Parathyroid adenoma (tissue), 2 donors: Measurements from ENCODE around the gene HBEGF.

Source experiments
- H2AFZ ChIP-seq: fragments of 300-600 bp; sonication (generic); one replicate; pipeline ENCODE4 v1.7.0; 2017; ENCODE audit warnings: antibody characterized with exemption, mild to moderate bottlenecking
- H3K27ac ChIP-seq: fragments of 300-600 bp; sonication (generic); one replicate; pipeline ENCODE4 v1.7.0; 2017
- H3K27me3 ChIP-seq: fragments of 300-600 bp; sonication (generic); one replicate; pipeline ENCODE4 v1.7.0; 2017; ENCODE audit warnings: low read length; ENCODE audit not compliant: control insufficient read depth, insufficient read depth
- H3K36me3 ChIP-seq: fragments of 300-600 bp; sonication (generic); one replicate; pipeline ENCODE4 v1.7.0; 2017; ENCODE audit warnings: low read length; ENCODE audit not compliant: control insufficient read depth, insufficient read depth
- H3K4me1 ChIP-seq: fragments of 300-600 bp; sonication (generic); one replicate; pipeline ENCODE4 v1.7.0; 2017; ENCODE audit warnings: control low read depth
- H3K4me2 ChIP-seq: fragments of 300-600 bp; sonication (generic); one replicate; pipeline ENCODE4 v1.7.0; 2017; ENCODE audit warnings: low read length
- H3K4me3 ChIP-seq: fragments of 300-600 bp; sonication (generic); one replicate; pipeline ENCODE4 v1.7.0; 2017; ENCODE audit warnings: low read depth, low read length
- H3K79me2 ChIP-seq: fragments of 300-600 bp; sonication (generic); one replicate; pipeline ENCODE4 v1.7.0; 2017; ENCODE audit warnings: control low read depth
- H3K9ac ChIP-seq: fragments of 300-600 bp; sonication (generic); one replicate; pipeline ENCODE4 v1.7.0; 2017; ENCODE audit warnings: mild to moderate bottlenecking
- H3K9me3 ChIP-seq: fragments of 300-600 bp; sonication (generic); one replicate; pipeline ENCODE4 v1.7.0; 2017; ENCODE audit warnings: low read length; ENCODE audit not compliant: control insufficient read depth
- CTCF ChIP-seq: fragments of 300-600 bp; sonication (generic); IDR thresholded peaks from one replicate; pipeline ENCODE4 v1.7.0; 2017; ENCODE audit warnings: antibody characterized with exemption, mild to moderate bottlenecking
- donor health status: primary hyperparathyroidism.

Gene HBEGF

GRCh38 chr5:140358738-140359310, 12.4 kb upstream of the HBEGF start:
- H3K9me3 ChIP-seq, result no peaks in the 10 kb centered on the region
- H3K36me3 ChIP-seq, result no peaks in the 10 kb centered on the region
- H3K4me1 ChIP-seq, result peaks cover 3% of the 10 kb centered on the region
- H3K27me3 ChIP-seq, result no peaks in the 10 kb centered on the region
- H3K4me2 ChIP-seq, result no peak overlapping the region
- no peak overlapping the region for H3K9ac ChIP-seq
- peak; percentile 27 for TF ChIP-seq CTCF
- no peaks in the 10 kb centered on the region for H3K79me2 ChIP-seq
- H3K27ac ChIP-seq, result no peak overlapping the region
- H3K4me3 ChIP-seq, result no peak overlapping the region
- H2AFZ ChIP-seq, result no peak overlapping the region

- H3K36me3 ChIP-seq, result no peaks in the 10 kb centered on the region
- H3K27me3 ChIP-seq, result no peaks in the 10 kb centered on the region
- peaks cover 3% of the 10 kb centered on the region for H3K4me1 ChIP-seq
- peak overlapping the region; percentile 71 for H2AFZ ChIP-seq
- no peak overlapping the region for H3K4me2 ChIP-seq
- no peaks in the 10 kb centered on the region for H3K9me3 ChIP-seq
- no peak overlapping the region for H3K27ac ChIP-seq
- no peak overlapping the region for H3K9ac ChIP-seq
- H3K4me3 ChIP-seq, result no peak overlapping the region
- peak; percentile 94 for TF ChIP-seq CTCF
- no peaks in the 10 kb centered on the region for H3K79me2 ChIP-seq
Observed at GRCh38 chr5:140357726-140358093, 11.3 kb upstream of the HBEGF start.

- H3K9me3 ChIP-seq, result no peaks in the 10 kb centered on the region
- H3K27me3 ChIP-seq, result no peaks in the 10 kb centered on the region
- no peaks in the 10 kb centered on the region for H3K79me2 ChIP-seq
- no peaks in the 10 kb centered on the region for H3K36me3 ChIP-seq
- H3K4me3 ChIP-seq, result no peak overlapping the region
- no peak for TF ChIP-seq CTCF
- peaks cover 3% of the 10 kb centered on the region for H3K4me1 ChIP-seq
- peak overlapping the region; percentile 71 for H2AFZ ChIP-seq
- no peak overlapping the region for H3K4me2 ChIP-seq
- no peak overlapping the region for H3K27ac ChIP-seq
- no peak overlapping the region for H3K9ac ChIP-seq
Observed at GRCh38 chr5:140356853-140357725, 10.7 kb upstream of the HBEGF start.

GRCh38 chr5:140355546-140355945, 9.1 kb upstream of the HBEGF start:
- H3K9ac ChIP-seq, result no peak overlapping the region
- no peak overlapping the region for H3K4me2 ChIP-seq
- no peak overlapping the region for H2AFZ ChIP-seq
- H3K36me3 ChIP-seq, result no peaks in the 10 kb centered on the region
- H3K9me3 ChIP-seq, result no peaks in the 10 kb centered on the region
- no peaks in the 10 kb centered on the region for H3K79me2 ChIP-seq
- no peak overlapping the region for H3K4me3 ChIP-seq
- no peak overlapping the region for H3K27ac ChIP-seq
- peaks cover 3% of the 10 kb centered on the region for H3K4me1 ChIP-seq
- TF ChIP-seq CTCF, result no peak
- no peaks in the 10 kb centered on the region for H3K27me3 ChIP-seq
